MM.1S (cell line): Measurements from ENCODE around the gene ADARB2.

ENCODE experiments used
- EZH2 ChIP-seq: fragments of 300-600 bp; sonication (generic); optimal IDR thresholded peaks from 2 replicates; pipeline ENCODE3; 2017; ENCODE audit warnings: low read depth, mild to moderate bottlenecking, antibody characterized with exemption, low read length, mixed read lengths
- EZH2phosphoT487 ChIP-seq: fragments of 300-600 bp; sonication (generic); IDR thresholded peaks from 2 replicates; pipeline ENCODE4 v1.6.1; 2018; ENCODE audit warnings: antibody characterized with exemption, low read length
- TF ChIP-seq, protein P1 (sequence below): fragments of 300-600 bp; sonication (generic); IDR thresholded peaks from 2 replicates; pipeline ENCODE4 v1.5.1; 2016; ENCODE audit warnings: antibody characterized with exemption, low read length, mixed read lengths

DNA sequence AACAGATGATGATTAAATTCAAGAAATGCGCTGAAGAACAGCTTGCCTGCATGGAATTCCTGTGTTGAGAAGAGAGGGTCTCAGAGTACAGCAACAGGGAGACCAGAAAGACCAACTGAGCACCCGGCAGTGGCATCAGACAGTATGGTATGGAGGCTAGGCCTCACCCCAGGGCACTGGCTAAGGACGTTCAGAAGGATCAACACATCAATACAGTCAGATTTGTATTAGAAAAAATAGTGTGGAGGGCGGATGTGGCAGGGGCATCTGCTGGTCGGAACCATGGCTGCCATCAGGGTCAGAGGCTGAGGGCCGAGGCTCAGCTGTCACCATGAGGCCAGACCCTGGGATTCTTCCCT lies 142.1 kb downstream of the ADARB2 start:
- TF ChIP-seq, protein P1, sequence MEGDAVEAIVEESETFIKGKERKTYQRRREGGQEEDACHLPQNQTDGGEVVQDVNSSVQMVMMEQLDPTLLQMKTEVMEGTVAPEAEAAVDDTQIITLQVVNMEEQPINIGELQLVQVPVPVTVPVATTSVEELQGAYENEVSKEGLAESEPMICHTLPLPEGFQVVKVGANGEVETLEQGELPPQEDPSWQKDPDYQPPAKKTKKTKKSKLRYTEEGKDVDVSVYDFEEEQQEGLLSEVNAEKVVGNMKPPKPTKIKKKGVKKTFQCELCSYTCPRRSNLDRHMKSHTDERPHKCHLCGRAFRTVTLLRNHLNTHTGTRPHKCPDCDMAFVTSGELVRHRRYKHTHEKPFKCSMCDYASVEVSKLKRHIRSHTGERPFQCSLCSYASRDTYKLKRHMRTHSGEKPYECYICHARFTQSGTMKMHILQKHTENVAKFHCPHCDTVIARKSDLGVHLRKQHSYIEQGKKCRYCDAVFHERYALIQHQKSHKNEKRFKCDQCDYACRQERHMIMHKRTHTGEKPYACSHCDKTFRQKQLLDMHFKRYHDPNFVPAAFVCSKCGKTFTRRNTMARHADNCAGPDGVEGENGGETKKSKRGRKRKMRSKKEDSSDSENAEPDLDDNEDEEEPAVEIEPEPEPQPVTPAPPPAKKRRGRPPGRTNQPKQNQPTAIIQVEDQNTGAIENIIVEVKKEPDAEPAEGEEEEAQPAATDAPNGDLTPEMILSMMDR, result no peak
- TF ChIP-seq EZH2phosphoT487 (no peak), EZH2 (no peak)
